HepG2 (cell line): ENCODE results near the gene NT5C. TPM values are rescaled to one million over a fixed set of nuclear protein-coding genes. Genes with fewer than 3 reads are reported as not detected.

Source experiments
- CENPBD1 ChIP-seq: sonication (generic); formaldehyde crosslinking; IDR thresholded peaks from 2 replicates; pipeline ENCODE4 v1.8.0; 2022; ENCODE audit warnings: missing genetic modification reagents, low read depth, mild to moderate bottlenecking, borderline replicate concordance
- DBP ChIP-seq: sonication (generic); formaldehyde crosslinking; IDR thresholded peaks from 2 replicates; pipeline ENCODE4 v1.4.0; 2020; ENCODE audit warnings: missing genetic modification reagents; ENCODE audit errors: not compliant biosample characterization
- ELF4 ChIP-seq: sonication (generic); formaldehyde crosslinking; IDR thresholded peaks from 2 replicates; pipeline ENCODE4 v1.5.0; 2020; ENCODE audit warnings: missing genetic modification reagents, mild to moderate bottlenecking, moderate library complexity, borderline replicate concordance
- HIC2 ChIP-seq: sonication (generic); formaldehyde crosslinking; IDR thresholded peaks from 2 replicates; pipeline ENCODE4 v1.9.0; 2022; ENCODE audit warnings: low read depth, missing genetic modification reagents
- HIVEP1 ChIP-seq: sonication (generic); formaldehyde crosslinking; IDR thresholded peaks from 2 replicates; pipeline ENCODE4 v1.4.0; 2020; ENCODE audit warnings: mild to moderate bottlenecking, missing genetic modification reagents
- HOXD1 ChIP-seq: sonication (generic); formaldehyde crosslinking; IDR thresholded peaks from 2 replicates; pipeline ENCODE4 v1.5.0; 2020; ENCODE audit warnings: missing genetic modification reagents
- IRF9 ChIP-seq: sonication (generic); formaldehyde crosslinking; IDR thresholded peaks from 2 replicates; pipeline ENCODE4 v1.8.0; 2022; ENCODE audit warnings: missing genetic modification reagents, mild to moderate bottlenecking, borderline replicate concordance
- MIXL1 ChIP-seq: IDR thresholded peaks from 2 replicates; pipeline ENCODE4 v1.6.1; 2016
- POGZ ChIP-seq: sonication (generic); formaldehyde crosslinking; IDR thresholded peaks from 2 replicates; pipeline ENCODE4 v1.4.0; 2020; ENCODE audit warnings: mild to moderate bottlenecking, missing genetic modification reagents
- RARA ChIP-seq: IDR thresholded peaks from 2 replicates; pipeline ENCODE4 v1.6.1; 2016; ENCODE audit warnings: missing genetic modification reagents, missing compliant biosample characterization
- REPIN1 ChIP-seq: sonication (generic); formaldehyde crosslinking; IDR thresholded peaks from 2 replicates; pipeline ENCODE4 v1.8.0; 2022; ENCODE audit warnings: missing genetic modification reagents, low read depth, mild to moderate bottlenecking, borderline replicate concordance
- RFX5 ChIP-seq: IDR thresholded peaks from 2 replicates; pipeline ENCODE4 v1.6.1; 2011; ENCODE audit warnings: low read depth, low read length, improper control_type of control experiment
- RFXAP ChIP-seq: sonication (generic); formaldehyde crosslinking; IDR thresholded peaks from 2 replicates; pipeline ENCODE4 v1.4.0; 2020; ENCODE audit warnings: missing genetic modification reagents, borderline replicate concordance
- SMARCC2 ChIP-seq: fragments of 450-650 bp; IDR thresholded peaks from 2 replicates; pipeline ENCODE4 v1.6.1; 2017; ENCODE audit warnings: antibody characterized with exemption, mild to moderate bottlenecking
- ZFP36L1 ChIP-seq: sonication (generic); formaldehyde crosslinking; IDR thresholded peaks from 2 replicates; pipeline ENCODE4 v1.8.0; 2022; ENCODE audit warnings: mild to moderate bottlenecking, missing genetic modification reagents, moderate library complexity
- ZFP90 ChIP-seq: sonication (generic); formaldehyde crosslinking; IDR thresholded peaks from 2 replicates; pipeline ENCODE4 v1.8.0; 2022; ENCODE audit warnings: missing genetic modification reagents, mild to moderate bottlenecking, inconsistent platforms, borderline replicate concordance
- ZNF431 ChIP-seq: sonication (generic); formaldehyde crosslinking; IDR thresholded peaks from 2 replicates; pipeline ENCODE4 v1.9.0; 2022; ENCODE audit warnings: missing genetic modification reagents, low read depth, mild to moderate bottlenecking, borderline replicate concordance
- ZNF549 ChIP-seq: sonication (generic); formaldehyde crosslinking; IDR thresholded peaks from 2 replicates; pipeline ENCODE4 v1.5.0; 2020; ENCODE audit warnings: missing genetic modification reagents
- ZNF83 ChIP-seq: sonication (generic); formaldehyde crosslinking; IDR thresholded peaks from 2 replicates; pipeline ENCODE4 v1.4.0; 2020; ENCODE audit warnings: missing genetic modification reagents, mild to moderate bottlenecking, borderline replicate concordance
- polyA plus RNA-seq, 8 experiments: library from polyadenylated mRNA; depleted of rRNA in 3 of 8; stranded (reverse) in 7 of 8; unstranded in 1 of 8; fragments of >200 nt; fragmentation: Illumina TruSeq in 4 of 8; extraction: Trizol in 4 of 8; gene quantifications; 2 replicates each; pipeline versions ENCODE4 v1.2.1 to v1.2.3, GENCODE V29; 2011 to 2016; ENCODE audit warnings: low read depth in 4 of 8, missing spikeins in 1 of 8, mixed read lengths in 1 of 8; ENCODE audit not compliant: insufficient read depth in 1 of 8
- total RNA-seq, 5 experiments: library from RNA; depleted of rRNA; stranded (reverse); fragments of >200 nt; fragmentation: Illumina TruSeq; extraction: Trizol; gene quantifications; 2 replicates each; pipeline ENCODE4 v1.2.3, GENCODE V29; 2016; ENCODE audit warnings: low read depth in 1 of 5
- TF ChIP-seq, protein P1 (sequence below): sonication (generic); formaldehyde crosslinking; IDR thresholded peaks from 2 replicates; pipeline ENCODE4 v1.4.0; 2020; ENCODE audit warnings: missing genetic modification reagents
- TF ChIP-seq, protein P2 (sequence below): sonication (generic); formaldehyde crosslinking; IDR thresholded peaks from 2 replicates; pipeline ENCODE4 v1.4.0; 2020; ENCODE audit warnings: missing genetic modification reagents, low read depth, mild to moderate bottlenecking, borderline replicate concordance

Gene NT5C
- total and polyA plus RNA-seq, 2 of the 13 experiments (the other 11 are each of a cell fraction or from before 2014, with no cell fraction given): 42.8 to 48.6 TPM

DNA sequence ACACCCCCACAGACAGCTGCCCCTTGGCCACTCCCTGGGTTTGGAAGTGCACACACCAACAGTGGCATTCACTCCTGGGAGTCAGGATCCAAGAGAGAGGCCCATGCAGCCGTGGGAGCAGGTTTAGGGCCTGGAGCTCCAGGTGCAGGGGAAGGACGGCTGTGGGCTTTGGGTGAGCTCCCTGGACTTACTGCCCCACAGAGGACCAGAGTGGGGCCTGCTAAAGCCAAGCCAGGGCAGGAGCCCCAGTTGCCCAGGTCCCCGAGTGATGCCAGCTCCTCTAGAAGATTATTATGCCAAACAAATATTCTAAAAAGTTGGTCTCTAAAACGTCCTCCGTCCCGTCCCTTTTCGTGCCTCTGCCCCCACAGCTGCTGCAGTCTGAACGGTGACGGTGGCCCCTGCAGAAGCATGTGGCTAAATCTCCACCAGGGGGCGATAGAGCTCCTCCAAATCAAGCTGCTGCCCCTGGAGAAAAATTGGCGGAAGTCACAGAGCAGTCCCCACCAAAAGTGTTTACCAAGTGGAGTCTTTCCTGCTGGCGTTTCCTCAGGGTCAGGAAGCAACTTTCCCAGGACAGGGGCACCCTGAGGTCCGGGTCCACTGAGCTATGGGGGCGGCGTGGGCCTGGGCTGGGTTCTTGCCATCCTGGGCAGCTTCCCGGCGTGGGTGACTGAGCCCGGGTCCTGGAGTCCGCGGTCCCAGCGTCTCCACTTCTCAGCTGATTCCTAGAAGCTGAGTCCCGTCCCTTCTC is 17.6 kb downstream of the NT5C start (continued):
- TF ChIP-seq, protein P1, sequence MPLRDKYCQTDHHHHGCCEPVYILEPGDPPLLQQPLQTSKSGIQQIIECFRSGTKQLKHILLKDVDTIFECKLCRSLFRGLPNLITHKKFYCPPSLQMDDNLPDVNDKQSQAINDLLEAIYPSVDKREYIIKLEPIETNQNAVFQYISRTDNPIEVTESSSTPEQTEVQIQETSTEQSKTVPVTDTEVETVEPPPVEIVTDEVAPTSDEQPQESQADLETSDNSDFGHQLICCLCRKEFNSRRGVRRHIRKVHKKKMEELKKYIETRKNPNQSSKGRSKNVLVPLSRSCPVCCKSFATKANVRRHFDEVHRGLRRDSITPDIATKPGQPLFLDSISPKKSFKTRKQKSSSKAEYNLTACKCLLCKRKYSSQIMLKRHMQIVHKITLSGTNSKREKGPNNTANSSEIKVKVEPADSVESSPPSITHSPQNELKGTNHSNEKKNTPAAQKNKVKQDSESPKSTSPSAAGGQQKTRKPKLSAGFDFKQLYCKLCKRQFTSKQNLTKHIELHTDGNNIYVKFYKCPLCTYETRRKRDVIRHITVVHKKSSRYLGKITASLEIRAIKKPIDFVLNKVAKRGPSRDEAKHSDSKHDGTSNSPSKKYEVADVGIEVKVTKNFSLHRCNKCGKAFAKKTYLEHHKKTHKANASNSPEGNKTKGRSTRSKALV (CRISPR knock-in tag): peak; percentile 63; the same call in 1 of the 2 replicates
- TF ChIP-seq ZFP36L1 (no peak), IRF9 (CRISPR knock-in tag) (0 out of 2 replicates have a peak, but pooled peaks have one; percentile 60), CENPBD1 (CRISPR knock-in tag) (0 out of 2 replicates have a peak, but pooled peaks have one; percentile 30), POGZ (CRISPR knock-in tag) (no peak), REPIN1 (peak; percentile 64; the same call in 1 of the 2 replicates), DBP (CRISPR knock-in tag) (no peak), ZFP90 (CRISPR knock-in tag) (no peak), HIC2 (CRISPR knock-in tag) (peak; percentile 76; the same call in 1 of the 2 replicates), RARA (CRISPR knock-in tag) (no peak), RFXAP (CRISPR knock-in tag) (peak; percentile 22; the same call in 1 of the 2 replicates), ELF4 (CRISPR knock-in tag) (peak; percentile 41; the same call in 1 of the 2 replicates), MIXL1 (CRISPR knock-in tag) (peak; percentile 82), ZNF431 (CRISPR knock-in tag) (no peak), HOXD1 (CRISPR knock-in tag) (no peak), SMARCC2 (no peak), RFX5 (no peak), ZNF83 (CRISPR knock-in tag) (no peak), ZNF549 (CRISPR knock-in tag) (no peak), HIVEP1 (CRISPR knock-in tag) (peak; percentile 56; the same call in 1 of the 2 replicates)
- TF ChIP-seq, protein P2, sequence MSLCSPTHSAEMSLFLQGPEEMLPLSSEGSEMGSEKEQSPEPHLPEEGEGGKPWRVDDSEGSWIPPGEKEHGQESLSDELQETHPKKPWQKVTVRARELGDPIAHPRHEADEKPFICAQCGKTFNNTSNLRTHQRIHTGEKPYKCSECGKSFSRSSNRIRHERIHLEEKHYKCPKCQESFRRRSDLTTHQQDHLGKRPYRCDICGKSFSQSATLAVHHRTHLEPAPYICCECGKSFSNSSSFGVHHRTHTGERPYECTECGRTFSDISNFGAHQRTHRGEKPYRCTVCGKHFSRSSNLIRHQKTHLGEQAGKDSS (CRISPR knock-in tag): 0 out of 2 replicates have a peak, but pooled peaks have one; percentile 41
